Activated B cell treated with CpG ODN at 0.5 μM for 24 hours (primary cell): Measurements from ENCODE around the gene GNB1. TPM values are rescaled to one million over a fixed set of nuclear protein-coding genes. Genes with fewer than 3 reads are reported as not detected.

Experiments
- ATAC-seq: fragments of 200-7000 bp; cut with Tn5 transposase; one replicate; pipeline ENCODE4 v1.10.0; 2021; ENCODE audit warnings: low read depth, mild to moderate bottlenecking, moderate library complexity
- CTCF ChIA-PET: fragments of 350-600 bp; sonication (Branson Sonifier 250); formaldehyde crosslinking; loops from one replicate; lab custom pipeline; 2021; ENCODE audit warnings: antibody characterized with exemption; lab: Charles Lee
- POLR2A ChIA-PET: fragments of 350-600 bp; sonication (Branson Sonifier 250); formaldehyde crosslinking; loops from one replicate; lab custom pipeline; 2021; ENCODE audit warnings: antibody characterized with exemption; lab: Charles Lee
- DNase-seq: peaks from one replicate; pipeline ENCODE4 v3.0.0; 2022
- H3K27ac Mint-ChIP-seq: one replicate; pipeline ENCODE4 v1.8.0; 2020; ENCODE audit warnings: mixed read lengths
- H3K27me3 Mint-ChIP-seq: one replicate; pipeline ENCODE4 v1.8.0; 2021; ENCODE audit warnings: mixed read lengths
- H3K36me3 Mint-ChIP-seq: one replicate; pipeline ENCODE4 v1.8.0; 2021; ENCODE audit warnings: low read depth, mixed read lengths
- H3K4me1 Mint-ChIP-seq: one replicate; pipeline ENCODE4 v1.8.0; 2021; ENCODE audit warnings: mixed read lengths
- H3K4me3 Mint-ChIP-seq: one replicate; pipeline ENCODE4 v1.8.0; 2020; ENCODE audit warnings: mild to moderate bottlenecking, mixed read lengths
- H3K9me3 Mint-ChIP-seq: one replicate; pipeline ENCODE4 v1.8.0; 2020; ENCODE audit warnings: mixed read lengths
- CTCF ChIP-seq: fragments of 200-600 bp; IDR thresholded peaks from one replicate; pipeline ENCODE4 v1.8.0; 2022; ENCODE audit warnings: antibody characterized with exemption, mild to moderate bottlenecking
- intact Hi-C: fragments of 100-400 bp; cut with micrococcal nuclease; formaldehyde crosslinking; loops from one replicate; pipeline ENCODE4 v1.15.1; 2024
- total RNA-seq: library from RNA; stranded (reverse); gene quantifications from 2 replicates; pipeline ENCODE4 v1.2.3, GENCODE V29; 2022

The GNB1 gene
- total RNA-seq, 1 donor from 2014 or later = 302 TPM

GRCh38 chr1:1919304-1920056 lies 28.6 kb upstream of the GNB1 start:
- peak overlapping the region; percentile 56 for H3K27ac Mint-ChIP-seq
- DNase-seq (peak; percentile 100), ATAC-seq (peak; percentile 90)
- H3K27me3 Mint-ChIP-seq = no peaks in the 10 kb centered on the region
- no peaks in the 10 kb centered on the region for H3K9me3 Mint-ChIP-seq
- TF ChIP-seq CTCF = no peak
- intact Hi-C loops = loop anchor here (1.0 to 5.0 kb wide), 6 partner anchors 10 to 473 kb away; partner anchors contain the start of genes MORN1, RER1 and SSU72
- ChIA-PET CTCF (no interaction called here), POLR2A (interaction anchor here (0.6 to 1.1 kb wide), 4 partner anchors 9 to 717 kb away, joined by 3 to 5 read pairs (median 4); no protein-coding TSS in a partner anchor)
- no peaks in the 10 kb centered on the region for H3K4me1 Mint-ChIP-seq
- H3K4me3 Mint-ChIP-seq = peak overlapping the region; percentile 73
- no peaks in the 10 kb centered on the region for H3K36me3 Mint-ChIP-seq

GRCh38 chr1:1918901-1919303 lies 28.0 kb upstream of the GNB1 start, which contains the start of gene TMEM52:
Gene TMEM52 (minus strand): TSS chr1:1919279. CDS start chr1:1919265, 14 bp downstream.
- no peak for TF ChIP-seq CTCF
- ChIA-PET CTCF (no interaction called here), POLR2A (interaction anchor here (1.0 to 1.8 kb wide), 4 partner anchors 9 to 143 kb away, joined by 3 to 10 read pairs (median 4); no protein-coding TSS in a partner anchor)
- intact Hi-C loops = loop anchor here (1.0 to 5.0 kb wide), 6 partner anchors 10 to 473 kb away; partner anchors contain the start of genes MORN1, RER1 and SSU72
- peaks cover 2% of the 10 kb centered on the region for H3K27me3 Mint-ChIP-seq
- H3K36me3 Mint-ChIP-seq = no peaks in the 10 kb centered on the region
- ATAC-seq = peak; percentile 11
- peak within 1 kb of the TSS; percentile 56 for H3K27ac Mint-ChIP-seq
- H3K4me3 Mint-ChIP-seq = peak within 1 kb of the TSS; percentile 73
- H3K4me1 Mint-ChIP-seq = no peaks in the 10 kb centered on the region
- no peaks in the 10 kb centered on the region for H3K9me3 Mint-ChIP-seq
- DNase-seq = no peak

- H3K4me3 Mint-ChIP-seq = peak overlapping the region; percentile 58
- ChIA-PET CTCF (no interaction called here), POLR2A (interaction anchor here (1.8 kb wide), 1 partner anchor 9 kb away, joined by 10 read pairs; no protein-coding TSS in a partner anchor)
- H3K36me3 Mint-ChIP-seq = no peaks in the 10 kb centered on the region
- no peaks in the 10 kb centered on the region for H3K4me1 Mint-ChIP-seq
- DNase-seq (no peak), ATAC-seq (no peak)
- no peak overlapping the region for H3K27ac Mint-ChIP-seq
- no peak for TF ChIP-seq CTCF
- peaks cover 5% of the 10 kb centered on the region for H3K27me3 Mint-ChIP-seq
- intact Hi-C loops = loop anchor here (2.0 to 5.0 kb wide), 2 partner anchors 287 to 474 kb away; partner anchors contain the start of genes MORN1 and RER1
- no peaks in the 10 kb centered on the region for H3K9me3 Mint-ChIP-seq
Measured at GRCh38 chr1:1917995-1918900, 27.4 kb upstream of the GNB1 start.

GRCh38 chr1:1917304-1917976 lies 26.6 kb upstream of the GNB1 start:
- intact Hi-C loops = loop anchor here (5.0 kb wide), 1 partner anchor 475 kb away; the partner anchor contains the start of genes MORN1 and RER1
- ChIA-PET POLR2A (interaction anchor here (1.8 kb wide), 1 partner anchor 8 kb away, joined by 10 read pairs; no protein-coding TSS in a partner anchor), CTCF (no interaction called here)
- Mint-ChIP-seq H3K4me3 (peak overlapping the region; percentile 24), H3K36me3 (no peaks in the 10 kb centered on the region), H3K4me1 (no peaks in the 10 kb centered on the region), H3K27ac (no peak overlapping the region), H3K27me3 (peaks cover 5% of the 10 kb centered on the region), H3K9me3 (no peaks in the 10 kb centered on the region)
- ATAC-seq (no peak), DNase-seq (no peak)
- no peak for TF ChIP-seq CTCF
